ENCODE data around the gene FBXO42.

FBXO42 gene

DNA sequence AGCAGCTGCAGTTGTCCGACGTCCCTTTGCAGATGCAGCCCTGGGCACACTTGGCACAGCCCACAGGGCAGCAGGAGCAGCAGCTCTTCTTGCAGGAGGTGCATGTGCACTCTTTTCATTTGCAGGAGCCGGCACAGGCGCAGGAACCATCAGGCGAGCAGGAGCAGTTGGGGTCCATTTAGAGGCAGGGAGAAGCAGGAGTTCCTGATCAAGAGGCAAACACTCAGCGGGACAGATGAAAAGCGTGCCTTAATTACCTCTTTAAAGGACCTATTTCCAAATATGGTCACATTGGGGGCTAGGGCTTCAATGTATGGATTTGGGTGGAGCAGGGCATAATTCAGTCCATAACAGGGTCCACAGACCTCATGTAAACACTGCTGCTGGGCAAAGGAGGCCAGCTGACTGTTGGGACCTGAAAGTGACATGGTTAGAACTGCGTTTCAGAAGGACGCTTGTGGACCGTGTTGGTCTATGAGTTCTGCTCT, 111.0 kb downstream of the FBXO42 start:
- no peak overlapping the region for H3K4me3 ChIP-seq (ENCODE audit: low read depth, low read length)
- TF ChIP-seq CTCF (IDR thresholded peaks at IDR 0.05; ENCODE audit: low read depth, low read length), result no peak
- no peak for TF ChIP-seq POLR2A (IDR thresholded peaks at IDR 0.05; ENCODE audit: extremely low read depth, insufficient read length)
- no peak for DNase-seq (ENCODE audit: low read depth)

- no peak overlapping the region for H3K4me3 ChIP-seq (ENCODE audit: low read depth, low read length)
- TF ChIP-seq, protein P1, sequence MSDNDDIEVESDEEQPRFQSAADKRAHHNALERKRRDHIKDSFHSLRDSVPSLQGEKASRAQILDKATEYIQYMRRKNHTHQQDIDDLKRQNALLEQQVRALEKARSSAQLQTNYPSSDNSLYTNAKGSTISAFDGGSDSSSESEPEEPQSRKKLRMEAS (IDR thresholded peaks at IDR 0.05; ENCODE audit: low read depth, low read length), result no peak
- TF ChIP-seq MYC (IDR thresholded peaks at IDR 0.05; ENCODE audit: low read depth, low read length), result no peak
- no peak for TF ChIP-seq CTCF (IDR thresholded peaks at IDR 0.05; ENCODE audit: low read depth, low read length)
- TF ChIP-seq POLR2A (IDR thresholded peaks at IDR 0.05; ENCODE audit: extremely low read depth, insufficient read length), result no peak
- no peak for DNase-seq (ENCODE audit: low read depth)
These were observed 112.2 kb downstream of the FBXO42 start for GRCh38 chr1:16239972-16240491.

DNA sequence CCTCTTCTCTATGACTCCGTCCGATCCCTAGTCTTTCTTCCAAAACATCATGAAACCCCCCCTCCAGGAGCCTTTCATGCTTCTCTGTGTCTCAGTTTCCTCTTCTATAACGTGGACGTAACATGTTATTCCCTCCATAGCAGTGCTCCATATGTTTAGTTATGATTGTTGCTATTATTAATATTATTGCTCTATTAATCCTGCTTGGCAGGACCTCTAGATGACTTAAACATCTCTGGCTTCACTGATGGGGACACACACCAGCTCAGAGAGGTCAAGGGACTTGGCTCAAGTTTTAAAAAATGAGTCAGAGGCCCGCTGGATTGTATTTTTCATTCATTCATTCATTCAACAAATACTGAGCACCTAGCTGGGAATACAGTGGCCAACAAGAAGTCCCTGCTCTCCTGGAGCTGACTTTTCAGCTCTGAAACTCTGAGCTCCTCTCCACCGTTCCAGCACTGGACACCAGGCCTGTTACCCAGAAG, 114.9 kb downstream of the FBXO42 start:
- no peak for DNase-seq (ENCODE audit: low read depth)
- peak overlapping the region; percentile 63 for H3K4me3 ChIP-seq (ENCODE audit: low read depth, low read length)
- TF ChIP-seq MYC (IDR thresholded peaks at IDR 0.05; ENCODE audit: low read depth, low read length) (no peak), POLR2A (IDR thresholded peaks at IDR 0.05; ENCODE audit: extremely low read depth, insufficient read length) (no peak), CTCF (IDR thresholded peaks at IDR 0.05; ENCODE audit: low read depth, low read length) (no peak)
- TF ChIP-seq, protein P1 (IDR thresholded peaks at IDR 0.05; ENCODE audit: low read depth, low read length), result no peak

- peak; percentile 66 for TF ChIP-seq POLR2A (IDR thresholded peaks at IDR 0.05; ENCODE audit: extremely low read depth, insufficient read length)
- TF ChIP-seq, protein P1 (IDR thresholded peaks at IDR 0.05; ENCODE audit: low read depth, low read length), result peak; percentile 74
- no peak for TF ChIP-seq CTCF (IDR thresholded peaks at IDR 0.05; ENCODE audit: low read depth, low read length)
- no peak for TF ChIP-seq MYC (IDR thresholded peaks at IDR 0.05; ENCODE audit: low read depth, low read length)
- H3K4me3 ChIP-seq (ENCODE audit: low read depth, low read length), result peak within 1 kb of the TSS; percentile 75
- peak; percentile 93 for DNase-seq (ENCODE audit: low read depth)
These were observed 115.6 kb downstream of the FBXO42 start, which contains the start of gene CPLANE2 for GRCh38 chr1:16236511-16237342. Gene CPLANE2, minus strand, starts transcription at chr1:16237183. Its CDS starts 441 bp downstream, at chr1:16236742.

DNA sequence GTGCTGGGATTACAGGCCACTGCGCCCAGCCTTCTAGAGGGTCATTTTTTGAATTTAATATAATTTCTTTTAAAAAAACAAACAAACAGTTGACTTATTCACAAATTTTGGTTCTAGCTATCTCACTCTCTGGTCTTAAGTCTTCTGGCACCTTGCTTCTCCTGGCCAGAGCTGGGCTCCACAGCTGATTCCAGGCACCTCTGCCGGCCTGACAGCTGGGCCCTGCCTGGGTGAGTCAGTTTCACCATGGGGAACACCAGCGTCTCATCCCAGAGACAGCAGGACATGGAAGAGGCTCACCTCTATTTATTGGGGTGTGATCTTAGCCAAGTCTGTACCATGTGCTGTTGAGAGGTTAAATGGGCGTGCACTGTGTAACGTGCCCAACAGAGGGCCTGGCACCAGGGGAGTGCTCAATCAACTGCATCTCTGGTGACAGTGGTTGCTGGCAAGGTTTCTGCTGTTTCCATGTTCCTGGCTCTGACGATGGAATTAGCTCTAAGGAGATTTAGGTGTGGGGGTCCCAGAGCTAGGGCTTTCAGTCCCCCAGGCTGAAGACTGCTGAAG, 116.3 kb downstream of the FBXO42 start:
- TF ChIP-seq MYC (IDR thresholded peaks at IDR 0.05; ENCODE audit: low read depth, low read length), result no peak
- TF ChIP-seq CTCF (IDR thresholded peaks at IDR 0.05; ENCODE audit: low read depth, low read length), result peak; percentile 29
- TF ChIP-seq POLR2A (IDR thresholded peaks at IDR 0.05; ENCODE audit: extremely low read depth, insufficient read length), result no peak
- TF ChIP-seq, protein P1 (IDR thresholded peaks at IDR 0.05; ENCODE audit: low read depth, low read length), result no peak
- H3K4me3 ChIP-seq (ENCODE audit: low read depth, low read length), result peak overlapping the region; percentile 75
- peak; percentile 65 for DNase-seq (ENCODE audit: low read depth)
